Prostate gland (tissue), 2 donors: Measurements from ENCODE around the gene EIF4B. TPM values are rescaled to one million over a fixed set of nuclear protein-coding genes. Genes with fewer than 3 reads are reported as not detected.
A peak's percentile ranks its signal among the peaks of the same experiment; 100 is the strongest.

Experiments
- DNase-seq: peaks from one replicate; pipeline ENCODE4 v3.0.0-alpha.2; 2019; ENCODE audit warnings: low spot score
- H3K27ac ChIP-seq, 2 donors: fragments of 200-600 bp; sonication (generic); 2 replicates each; pipeline ENCODE4 v1.5.1; 2017 to 2019
- H3K27me3 ChIP-seq: fragments of 200-600 bp; sonication (generic); replicated peaks from 2 replicates; pipeline ENCODE4 v1.5.1; 2019; ENCODE audit not compliant: insufficient read depth
- H3K36me3 ChIP-seq, 2 donors: fragments of 200-600 bp; sonication (generic); 1 replicate in 1 of 2; 2 replicates in 1 of 2; pipeline versions ENCODE4 v1.5.1 to v1.8.1; 2017 to 2019
- H3K4me1 ChIP-seq: fragments of 200-600 bp; sonication (generic); replicated peaks from 2 replicates; pipeline ENCODE4 v1.5.1; 2019
- H3K4me3 ChIP-seq, 2 donors: fragments of 200-600 bp; sonication (generic); 2 replicates each; pipeline ENCODE4 v1.5.1; 2017 to 2019
- H3K9me3 ChIP-seq: fragments of 200-600 bp; sonication (generic); 2 replicates; pipeline ENCODE4 v1.5.1; 2017
- POLR2A ChIP-seq: fragments of 450-650 bp; IDR thresholded peaks from one replicate; pipeline ENCODE4 v1.6.1; 2016; ENCODE audit warnings: antibody characterized with exemption, mild to moderate bottlenecking
- POLR2AphosphoS5 ChIP-seq: sonication (generic); formaldehyde crosslinking; IDR thresholded peaks from one replicate; pipeline ENCODE4 v1.6.1; 2017; ENCODE audit warnings: antibody characterized with exemption
- WGBS: methylation state at CpG from one replicate; pipeline ENCODE4 v1.1.5; 2018; 5-methylcytosine and 5-hydroxymethylcytosine counted together
- intact Hi-C: fragments of 100-400 bp; cut with DNase I; formaldehyde crosslinking; loops from one replicate; pipeline ENCODE4 v1.14.2; 2022
- total RNA-seq, 2 donors: library from RNA; depleted of rRNA; stranded (reverse); fragments of >200 nt; gene quantifications; one replicate each; pipeline ENCODE4 v1.1.0, GENCODE V29; 2016
- TF ChIP-seq, protein P1 (sequence below), 4 experiments: fragments of 200-600 bp in 2 of 4; fragments of 450-650 bp in 2 of 4; sonication (generic) in 2 of 4; IDR thresholded peaks; 1 replicate in 3 of 4; 2 replicates in 1 of 4; pipeline ENCODE4 v1.5.1; 2016 to 2019; ENCODE audit warnings: antibody characterized with exemption in 4 of 4, mild to moderate bottlenecking in 2 of 4, moderate library complexity in 2 of 4

Gene EIF4B
- total RNA-seq, 2 donors from 2014 or later: 419 to 458 TPM

- H3K9me3 ChIP-seq: no peaks in the 10 kb centered on the region
- intact Hi-C loops: no loop called here
- 57% methylated on average over 11 of the region's 11 CpGs for WGBS
- no peak overlapping the region for H3K27ac ChIP-seq
- H3K4me3 ChIP-seq: no peak overlapping the region
- no peaks in the 10 kb centered on the region for H3K27me3 ChIP-seq
- H3K4me1 ChIP-seq: no peaks in the 10 kb centered on the region
- no peak for DNase-seq
- H3K36me3 ChIP-seq: no peaks in the 10 kb centered on the region
- no peak for TF ChIP-seq POLR2A
- TF ChIP-seq POLR2AphosphoS5: no peak
Observed at GRCh38 chr12:52975820-52976573, 30.3 kb upstream of the EIF4B start.

DNA sequence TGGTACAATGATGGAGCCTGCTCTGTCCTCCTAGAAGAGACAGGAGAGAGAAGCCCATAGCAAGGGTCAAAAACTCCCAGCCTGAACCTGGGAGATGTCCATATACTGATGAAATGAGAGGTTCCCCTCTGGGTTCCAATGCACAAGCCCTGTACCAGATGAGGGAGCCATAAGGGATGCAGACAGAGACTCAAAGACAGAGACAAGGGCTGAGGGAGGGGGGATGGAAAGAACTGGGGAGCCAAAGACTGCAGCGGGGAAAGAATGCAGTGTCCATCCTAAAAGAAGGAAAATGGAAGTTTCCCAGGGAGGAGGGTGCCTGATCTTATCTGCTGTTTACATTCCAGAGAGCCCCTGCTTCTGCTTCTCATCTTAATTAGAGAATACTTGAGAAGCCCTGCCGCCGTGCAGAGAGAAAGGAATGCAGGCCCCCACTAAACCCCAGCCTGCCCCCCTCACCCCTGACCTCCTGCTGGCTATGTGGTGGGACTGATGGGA, 29.6 kb upstream of the EIF4B start:
- no peak for DNase-seq
- 3% methylated on average over 3 of the region's 3 CpGs for WGBS
- TF ChIP-seq POLR2A (no peak), POLR2AphosphoS5 (no peak)
- TF ChIP-seq, protein P1, sequence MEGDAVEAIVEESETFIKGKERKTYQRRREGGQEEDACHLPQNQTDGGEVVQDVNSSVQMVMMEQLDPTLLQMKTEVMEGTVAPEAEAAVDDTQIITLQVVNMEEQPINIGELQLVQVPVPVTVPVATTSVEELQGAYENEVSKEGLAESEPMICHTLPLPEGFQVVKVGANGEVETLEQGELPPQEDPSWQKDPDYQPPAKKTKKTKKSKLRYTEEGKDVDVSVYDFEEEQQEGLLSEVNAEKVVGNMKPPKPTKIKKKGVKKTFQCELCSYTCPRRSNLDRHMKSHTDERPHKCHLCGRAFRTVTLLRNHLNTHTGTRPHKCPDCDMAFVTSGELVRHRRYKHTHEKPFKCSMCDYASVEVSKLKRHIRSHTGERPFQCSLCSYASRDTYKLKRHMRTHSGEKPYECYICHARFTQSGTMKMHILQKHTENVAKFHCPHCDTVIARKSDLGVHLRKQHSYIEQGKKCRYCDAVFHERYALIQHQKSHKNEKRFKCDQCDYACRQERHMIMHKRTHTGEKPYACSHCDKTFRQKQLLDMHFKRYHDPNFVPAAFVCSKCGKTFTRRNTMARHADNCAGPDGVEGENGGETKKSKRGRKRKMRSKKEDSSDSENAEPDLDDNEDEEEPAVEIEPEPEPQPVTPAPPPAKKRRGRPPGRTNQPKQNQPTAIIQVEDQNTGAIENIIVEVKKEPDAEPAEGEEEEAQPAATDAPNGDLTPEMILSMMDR (IDR thresholded peaks at IDR 0.05): no peak
- no peaks in the 10 kb centered on the region for H3K27me3 ChIP-seq
- H3K36me3 ChIP-seq: no peaks in the 10 kb centered on the region
- H3K9me3 ChIP-seq: no peaks in the 10 kb centered on the region
- H3K27ac ChIP-seq: no peak overlapping the region
- intact Hi-C loops: no loop called here
- no peak overlapping the region for H3K4me3 ChIP-seq
- H3K4me1 ChIP-seq: no peaks in the 10 kb centered on the region

DNA sequence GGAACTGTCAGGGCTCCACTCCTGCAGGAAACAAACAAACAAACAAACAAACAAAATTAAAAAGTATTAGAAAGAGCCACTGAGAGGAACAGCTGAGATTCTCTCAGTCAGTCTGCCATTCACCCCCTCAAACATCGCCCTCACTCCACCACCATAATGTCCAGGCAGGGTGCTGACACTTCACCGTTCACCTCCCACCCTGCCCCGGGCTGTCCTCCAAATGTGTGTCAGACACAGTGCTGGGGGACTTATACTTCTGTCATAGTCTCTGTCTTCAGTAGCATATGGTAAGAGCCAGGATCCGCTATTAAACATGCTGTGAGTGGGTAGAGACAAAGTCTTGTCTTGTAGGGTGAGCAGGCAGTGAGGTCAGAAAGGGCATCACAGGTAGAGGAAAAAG, 29.1 kb upstream of the EIF4B start:
- no peak overlapping the region for H3K27ac ChIP-seq
- no peaks in the 10 kb centered on the region for H3K9me3 ChIP-seq
- intact Hi-C loops: no loop called here
- no peaks in the 10 kb centered on the region for H3K27me3 ChIP-seq
- TF ChIP-seq POLR2AphosphoS5 (no peak), POLR2A (no peak)
- TF ChIP-seq, protein P1 (IDR thresholded peaks at IDR 0.05): no peak
- H3K36me3 ChIP-seq: no peaks in the 10 kb centered on the region
- no peak overlapping the region for H3K4me3 ChIP-seq
- 52% methylated on average over 4 of the region's 4 CpGs for WGBS
- H3K4me1 ChIP-seq: no peaks in the 10 kb centered on the region
- DNase-seq: no peak

GRCh38 chr12:52980096-52980649, 26.1 kb upstream of the EIF4B start:
- TF ChIP-seq POLR2A (no peak), POLR2AphosphoS5 (no peak)
- TF ChIP-seq, protein P1 (IDR thresholded peaks at IDR 0.05): no peak
- Histone ChIP-seq H3K4me1 (no peaks in the 10 kb centered on the region), H3K9me3 (no peaks in the 10 kb centered on the region), H3K4me3 (no peak overlapping the region), H3K27ac (no peak overlapping the region), H3K27me3 (no peaks in the 10 kb centered on the region), H3K36me3 (no peaks in the 10 kb centered on the region)
- DNase-seq: no peak
- intact Hi-C loops: loop anchor here (10.0 kb wide), 1 partner anchor 825 kb away; no protein-coding TSS in a partner anchor
- whole genome bisulfite sequencing: 34% methylated on average over 4 of the region's 4 CpGs

DNA sequence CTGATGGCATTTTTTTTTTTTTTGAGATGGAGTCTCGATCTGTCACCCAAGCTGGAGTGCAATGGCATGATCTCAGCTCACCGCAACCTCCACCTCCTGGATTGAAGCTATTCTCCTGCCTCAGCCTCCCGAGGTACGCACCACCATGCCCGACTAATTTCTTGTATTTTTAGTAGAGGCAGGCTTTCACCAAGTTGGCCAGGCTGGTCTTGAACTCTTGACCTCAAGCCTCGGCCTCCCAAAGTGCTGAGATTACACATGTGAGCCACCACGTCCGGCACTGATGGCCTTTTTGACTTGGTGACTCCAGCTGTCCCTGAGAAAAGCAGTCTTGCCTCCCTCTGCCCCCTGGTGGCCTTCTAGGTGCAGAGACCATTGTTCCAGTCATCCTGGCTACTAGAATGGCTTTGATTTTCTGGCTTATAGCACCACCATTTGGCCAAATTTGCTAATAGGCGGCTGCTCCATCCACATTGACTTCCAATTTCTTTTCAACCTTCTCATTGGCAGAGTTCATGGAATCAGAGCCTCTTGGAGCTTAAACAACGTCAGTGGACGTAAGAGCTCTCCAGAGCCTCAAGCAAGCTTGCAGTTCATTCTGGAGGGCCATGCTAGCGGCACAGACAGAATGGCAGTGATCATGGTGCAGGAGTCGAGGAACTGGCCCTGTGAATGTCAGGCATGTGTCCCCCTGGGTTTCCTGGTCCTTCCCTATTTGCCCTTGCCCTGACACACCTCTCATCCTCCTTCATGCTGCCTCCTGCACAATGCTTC, 25.4 kb upstream of the EIF4B start:
- no peak overlapping the region for H3K4me3 ChIP-seq
- H3K27me3 ChIP-seq: no peaks in the 10 kb centered on the region
- peak; percentile 94 for DNase-seq
- no peak overlapping the region for H3K27ac ChIP-seq
- TF ChIP-seq, protein P1 (IDR thresholded peaks at IDR 0.05): peak; percentile 81 to 100 (median 98)
- no peak for TF ChIP-seq POLR2A
- TF ChIP-seq POLR2AphosphoS5: peak; percentile 88
- H3K9me3 ChIP-seq: no peaks in the 10 kb centered on the region
- WGBS: 29% methylated on average over 13 of the region's 13 CpGs
- H3K36me3 ChIP-seq: no peaks in the 10 kb centered on the region
- H3K4me1 ChIP-seq: no peaks in the 10 kb centered on the region
- intact Hi-C loops: loop anchor here (1.0 to 10.0 kb wide), 2 partner anchors 96 to 826 kb away; no protein-coding TSS in a partner anchor
